Stimulated activated naive B cell treated with anti-CD40 and anti-IgM and Interleukin-4, amounts not matched to agents 10 μg/mL and 1 μg/mL and 100 μg/mL, for 72 hours (primary cell): Measurements from ENCODE around the gene MINDY3.
"Not testable (repeated sequence)": the region's sequence is repeated elsewhere in the genome, so short reads cannot be mapped to it uniquely, and the experiment has no call there.

Source experiments
- ATAC-seq, 2 donors: fragments of 150-1000 bp; cut with Tn5 transposase; replicated peaks; 2 replicates each; pipeline ENCODE4 v1.10.0; 2021; ENCODE audit warnings: moderate library complexity in 1 of 2
- DNase-seq: peaks from one replicate; pipeline ENCODE4 v3.0.0; 2021
- H3K27ac Mint-ChIP-seq: one replicate; pipeline ENCODE4 v1.8.0; 2022; ENCODE audit warnings: mild to moderate bottlenecking, mixed read lengths
- H3K27me3 Mint-ChIP-seq, 2 donors: one replicate each; pipeline ENCODE4 v1.8.0; 2022; ENCODE audit warnings: mixed read lengths in 2 of 2
- H3K36me3 Mint-ChIP-seq, 2 donors: one replicate each; pipeline ENCODE4 v1.8.0; 2022; ENCODE audit warnings: mixed read lengths in 2 of 2, mild to moderate bottlenecking in 1 of 2
- H3K4me1 Mint-ChIP-seq, 2 donors: one replicate each; pipeline ENCODE4 v1.8.0; 2022; ENCODE audit warnings: mixed read lengths in 2 of 2, mild to moderate bottlenecking in 1 of 2
- H3K4me3 Mint-ChIP-seq, 2 donors: one replicate each; pipeline ENCODE4 v1.8.0; 2022; ENCODE audit warnings: mild to moderate bottlenecking in 2 of 2, mixed read lengths in 2 of 2, moderate library complexity in 1 of 2
- H3K9me3 Mint-ChIP-seq, 2 donors: one replicate each; pipeline ENCODE4 v1.8.0; 2022; ENCODE audit warnings: mixed read lengths in 2 of 2, mild to moderate bottlenecking in 1 of 2

Gene MINDY3

DNA sequence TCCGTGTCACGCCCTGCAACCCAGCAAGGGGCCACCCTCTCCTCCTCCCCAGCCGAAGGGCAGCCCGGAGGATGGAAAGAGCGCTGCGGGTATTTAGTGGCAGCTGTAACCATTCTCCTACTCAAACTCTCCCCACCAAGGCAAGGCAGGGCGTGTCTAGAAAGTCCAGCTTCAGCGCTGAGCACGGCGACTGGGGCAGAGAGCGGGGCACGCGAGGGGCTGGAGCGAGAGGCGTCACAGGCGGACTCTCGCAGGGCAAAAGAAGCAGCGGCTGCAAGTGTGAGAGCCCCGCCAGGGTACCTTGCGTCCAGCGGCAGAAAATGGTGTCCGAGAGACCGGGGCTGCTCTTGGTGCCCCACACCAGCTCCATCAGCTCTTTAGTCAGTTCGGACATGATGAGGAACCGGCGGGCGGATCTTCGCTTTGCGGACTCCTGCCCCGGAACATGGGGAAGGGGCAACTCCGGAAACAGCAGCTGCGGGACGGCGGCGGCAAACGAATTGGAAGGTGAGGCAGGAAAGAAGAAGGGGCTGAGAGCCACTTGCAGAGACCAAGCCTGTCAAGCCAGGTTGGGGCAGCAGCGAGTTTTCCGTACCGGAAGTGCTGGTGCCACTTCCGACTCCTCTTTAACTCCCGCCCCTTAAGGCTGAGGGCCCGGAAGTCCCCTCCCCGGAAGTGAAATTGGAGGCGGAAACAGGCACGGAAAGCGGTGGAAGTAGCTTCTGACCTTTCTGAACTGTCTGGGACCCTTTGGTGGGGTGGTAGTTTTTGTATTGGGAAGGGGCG lies at the start of gene MINDY3:
MINDY3 (minus strand) TSS at position 602 of the 786 bp plus-strand sequence; CDS start at position 394, 208 bp downstream.
- peaks cover 3 to 13% of the 10 kb centered on the region in 2 donors for H3K36me3 Mint-ChIP-seq
- peak within 1 kb of the TSS; percentile 97 to 98 for H3K4me3 Mint-ChIP-seq
- H3K27me3 Mint-ChIP-seq = peaks cover 14 to 19% of the 10 kb centered on the region in 2 donors
- DNase-seq (peak; percentile 81), ATAC-seq (peak; percentile 96)
- peaks cover 0 to 3% of the 10 kb centered on the region in 2 donors for H3K9me3 Mint-ChIP-seq
- peak within 1 kb of the TSS; percentile 93 for H3K27ac Mint-ChIP-seq
- peaks cover 15 to 25% of the 10 kb centered on the region in 2 donors for H3K4me1 Mint-ChIP-seq

DNA sequence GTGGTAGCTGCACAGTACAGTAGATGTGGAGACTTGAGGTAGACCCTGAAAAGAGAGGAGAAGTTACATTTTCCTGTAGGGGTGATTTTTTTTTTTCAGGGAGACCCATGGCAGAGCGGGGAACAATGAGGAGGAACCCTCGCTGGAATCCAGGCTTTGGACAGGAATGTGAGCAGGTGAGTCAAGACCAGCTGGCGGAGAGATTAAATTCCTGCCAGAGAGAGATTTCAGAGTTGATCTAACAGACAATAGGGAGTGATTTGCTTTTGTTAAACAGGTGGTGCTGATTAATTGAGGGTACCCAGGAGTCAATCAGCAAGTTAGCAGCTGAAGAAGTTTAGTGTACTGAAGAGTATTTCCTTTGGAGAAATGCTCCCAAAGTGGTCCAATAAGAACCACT lies 41.6 kb upstream of the MINDY3 start:
- ATAC-seq (no peak), DNase-seq (no peak)
- Mint-ChIP-seq H3K27me3 (peaks cover 6 to 18% of the 10 kb centered on the region in 2 donors), H3K27ac (no peak overlapping the region), H3K36me3 (no peaks in the 10 kb centered on the region), H3K4me1 (no peaks in the 10 kb centered on the region), H3K9me3 (peaks cover 0 to 2% of the 10 kb centered on the region in 2 donors), H3K4me3 (no peak overlapping the region)

DNA sequence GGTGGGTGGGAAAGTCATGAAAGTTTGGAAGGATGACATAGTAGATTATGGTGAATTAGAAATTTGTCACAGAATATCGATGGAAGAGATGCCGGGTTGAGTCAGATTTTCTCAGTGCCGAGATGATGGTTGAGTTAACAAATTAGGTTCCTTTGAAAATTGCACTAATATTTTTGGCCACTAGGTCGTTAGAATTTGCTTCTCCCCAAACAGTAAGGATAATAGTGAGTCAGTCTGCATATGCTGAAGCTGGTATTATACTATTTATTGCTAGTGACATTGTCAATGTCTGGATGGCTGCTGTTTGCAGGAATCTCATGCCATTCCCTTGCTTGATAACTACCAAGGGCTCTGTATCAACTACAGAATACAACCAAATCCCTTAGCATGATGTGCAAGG lies 37.7 kb upstream of the MINDY3 start:
- Mint-ChIP-seq H3K4me3 (no peak overlapping the region), H3K9me3 (peaks cover 0 to 2% of the 10 kb centered on the region in 2 donors), H3K4me1 (no peaks in the 10 kb centered on the region), H3K27ac (no peak overlapping the region), H3K36me3 (no peaks in the 10 kb centered on the region), H3K27me3 (peaks cover 26 to 35% of the 10 kb centered on the region in 2 donors)
- ATAC-seq (no peak), DNase-seq (no peak)

DNA sequence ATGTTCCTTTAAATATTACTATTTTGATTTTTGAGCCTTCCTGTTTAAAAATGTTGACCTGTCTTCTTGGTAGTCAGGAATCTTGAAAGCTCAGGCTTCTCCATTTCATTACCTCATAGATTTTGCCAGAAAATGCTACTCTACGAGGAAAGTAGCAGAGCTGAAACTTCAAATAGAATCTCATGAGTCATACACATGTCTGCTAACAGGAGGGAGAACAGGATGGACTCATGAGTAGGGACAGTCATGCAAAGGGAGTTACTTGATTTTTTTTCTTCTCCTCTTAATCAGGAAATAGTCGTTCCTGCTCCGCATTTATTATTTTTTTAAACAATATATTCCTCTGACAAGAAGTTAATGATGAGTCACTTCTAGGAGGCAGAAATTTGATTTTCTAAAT lies 37.0 kb upstream of the MINDY3 start:
- H3K27ac Mint-ChIP-seq = no peak overlapping the region
- no peak overlapping the region for H3K4me3 Mint-ChIP-seq
- H3K4me1 Mint-ChIP-seq = no peaks in the 10 kb centered on the region
- peaks cover 0 to 2% of the 10 kb centered on the region in 2 donors for H3K9me3 Mint-ChIP-seq
- no peak for ATAC-seq
- DNase-seq = no peak
- H3K27me3 Mint-ChIP-seq = peaks cover 26 to 40% of the 10 kb centered on the region in 2 donors
- H3K36me3 Mint-ChIP-seq = no peaks in the 10 kb centered on the region

DNA sequence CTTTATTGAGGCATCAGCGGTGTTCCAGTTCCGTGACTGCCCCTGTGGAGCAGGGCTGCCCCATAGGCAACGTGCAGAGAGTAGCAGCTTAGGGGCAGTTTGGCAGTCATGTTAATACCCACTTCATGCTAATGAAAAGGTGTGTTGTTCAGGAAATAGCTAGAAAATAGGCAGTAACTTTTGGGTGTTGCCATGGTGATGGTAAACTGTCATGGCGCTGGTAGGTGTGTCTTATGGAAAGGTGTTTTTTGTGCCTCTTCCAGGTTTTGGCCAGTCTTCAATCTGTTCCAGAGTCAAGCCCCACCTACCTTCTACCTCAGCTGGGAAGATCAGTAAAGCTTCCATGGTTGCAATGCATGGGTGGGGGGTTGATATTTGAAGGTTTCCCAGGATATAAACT lies 36.3 kb upstream of the MINDY3 start:
- Mint-ChIP-seq H3K9me3 (peaks cover 0 to 2% of the 10 kb centered on the region in 2 donors), H3K27me3 (peaks cover 26 to 37% of the 10 kb centered on the region in 2 donors), H3K4me3 (no peak overlapping the region), H3K4me1 (no peaks in the 10 kb centered on the region), H3K36me3 (no peaks in the 10 kb centered on the region), H3K27ac (no peak overlapping the region)
- ATAC-seq (no peak), DNase-seq (no peak)

DNA sequence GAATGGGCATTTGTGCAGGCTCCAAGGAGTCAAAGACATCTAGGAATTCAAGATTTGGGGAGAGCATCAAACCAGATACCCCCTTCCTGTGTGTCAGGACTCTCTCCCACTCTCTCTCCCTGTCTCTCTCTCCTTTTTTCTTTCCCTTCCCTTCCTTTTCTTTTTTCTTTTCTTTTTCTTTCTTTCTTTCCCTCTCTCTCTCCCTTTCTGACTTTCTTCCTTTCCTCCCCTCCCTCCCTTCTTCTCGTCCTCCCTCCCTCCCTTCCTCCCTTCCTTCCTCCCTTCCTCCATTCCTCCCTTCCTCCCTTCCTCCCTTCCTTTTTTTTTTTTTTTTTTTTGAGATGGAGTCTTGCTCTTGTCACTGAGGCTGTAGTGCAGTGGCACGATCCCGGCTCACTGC lies 24.1 kb upstream of the MINDY3 start:
- no peak for ATAC-seq
- Mint-ChIP-seq H3K27me3 (peaks cover 26 to 73% of the 10 kb centered on the region in 2 donors), H3K4me1 (no peaks in the 10 kb centered on the region), H3K4me3 (no peak overlapping the region), H3K36me3 (no peaks in the 10 kb centered on the region), H3K9me3 (no peaks in the 10 kb centered on the region), H3K27ac (no peak overlapping the region)
- DNase-seq = no peak

DNA sequence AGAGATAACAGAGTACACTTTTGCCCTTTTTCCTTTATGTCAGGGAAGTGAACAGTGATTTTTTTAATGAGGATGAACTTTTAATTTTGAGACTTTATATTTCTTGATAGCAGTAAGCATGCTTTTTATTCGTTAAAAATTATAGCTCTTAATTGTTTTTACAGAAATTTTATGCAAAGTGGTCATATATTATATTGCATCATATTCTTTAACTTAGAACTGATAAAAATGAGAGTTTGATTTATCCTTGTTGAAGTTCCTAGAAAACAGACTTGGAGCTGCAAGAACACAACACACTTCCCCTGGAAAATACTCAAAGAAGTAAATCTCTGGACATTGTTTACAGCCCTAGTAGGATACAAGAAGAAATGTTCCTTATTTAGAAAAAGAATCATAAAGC lies 21.2 kb upstream of the MINDY3 start:
- H3K27ac Mint-ChIP-seq = no peak overlapping the region
- DNase-seq = no peak
- no peaks in the 10 kb centered on the region for H3K36me3 Mint-ChIP-seq
- H3K4me1 Mint-ChIP-seq = no peaks in the 10 kb centered on the region
- H3K27me3 Mint-ChIP-seq = peaks cover 30 to 71% of the 10 kb centered on the region in 2 donors
- no peak for ATAC-seq
- no peak overlapping the region for H3K4me3 Mint-ChIP-seq
- no peaks in the 10 kb centered on the region for H3K9me3 Mint-ChIP-seq

DNA sequence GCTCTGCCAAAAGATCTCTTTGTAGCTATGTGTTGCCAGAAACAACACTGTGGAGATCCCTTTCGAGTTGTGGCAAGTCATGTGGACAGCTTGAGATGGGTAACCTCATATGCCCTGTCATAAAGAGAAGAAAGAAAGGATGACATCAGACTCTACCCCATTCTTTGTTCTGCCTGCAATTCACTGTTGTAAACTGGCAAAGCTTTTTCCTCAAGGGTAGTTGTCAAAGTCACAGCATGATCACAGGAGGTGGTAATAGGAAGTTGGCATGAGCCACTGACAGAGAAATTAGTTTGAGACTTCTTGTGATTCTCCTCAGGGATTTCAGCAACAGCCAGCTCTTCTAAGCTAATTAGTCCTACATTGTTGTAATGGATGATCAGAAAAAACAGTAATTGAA lies 19.4 kb upstream of the MINDY3 start:
- Mint-ChIP-seq H3K27ac (no peak overlapping the region), H3K27me3 (peaks cover 43 to 73% of the 10 kb centered on the region in 2 donors)
- no peak for ATAC-seq

DNA sequence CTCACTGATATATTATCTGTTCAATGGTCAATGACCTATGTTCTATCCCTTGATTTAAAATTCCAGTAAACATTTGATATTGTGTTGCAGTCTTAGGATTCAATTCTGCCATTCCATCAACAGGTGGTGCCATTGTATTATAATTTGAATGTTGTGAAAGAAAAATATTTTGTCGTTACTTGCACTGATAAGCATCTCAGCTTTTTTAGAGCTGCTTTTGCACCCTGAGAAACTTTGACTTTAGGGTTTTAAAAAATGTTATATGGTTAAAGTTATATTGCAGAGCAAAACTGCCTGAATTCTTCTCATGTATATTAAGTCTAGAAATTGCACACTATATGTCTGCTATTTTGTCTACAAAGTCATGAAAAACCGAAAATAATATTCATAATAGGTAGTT lies 18.8 kb upstream of the MINDY3 start:
- Mint-ChIP-seq H3K4me3 (no peak overlapping the region), H3K27ac (no peak overlapping the region), H3K36me3 (peaks cover 0 to 2% of the 10 kb centered on the region in 2 donors), H3K9me3 (no peaks in the 10 kb centered on the region), H3K27me3 (peaks cover 49 to 73% of the 10 kb centered on the region in 2 donors), H3K4me1 (no peaks in the 10 kb centered on the region)
- no peak for ATAC-seq
- no peak for DNase-seq

More for the DNA sequence above, 19.4 kb upstream of the MINDY3 start:
- Mint-ChIP-seq H3K4me1 (no peaks in the 10 kb centered on the region), H3K9me3 (no peaks in the 10 kb centered on the region), H3K36me3 (no peaks in the 10 kb centered on the region), H3K4me3 (no peak overlapping the region)
- no peak for DNase-seq

DNA sequence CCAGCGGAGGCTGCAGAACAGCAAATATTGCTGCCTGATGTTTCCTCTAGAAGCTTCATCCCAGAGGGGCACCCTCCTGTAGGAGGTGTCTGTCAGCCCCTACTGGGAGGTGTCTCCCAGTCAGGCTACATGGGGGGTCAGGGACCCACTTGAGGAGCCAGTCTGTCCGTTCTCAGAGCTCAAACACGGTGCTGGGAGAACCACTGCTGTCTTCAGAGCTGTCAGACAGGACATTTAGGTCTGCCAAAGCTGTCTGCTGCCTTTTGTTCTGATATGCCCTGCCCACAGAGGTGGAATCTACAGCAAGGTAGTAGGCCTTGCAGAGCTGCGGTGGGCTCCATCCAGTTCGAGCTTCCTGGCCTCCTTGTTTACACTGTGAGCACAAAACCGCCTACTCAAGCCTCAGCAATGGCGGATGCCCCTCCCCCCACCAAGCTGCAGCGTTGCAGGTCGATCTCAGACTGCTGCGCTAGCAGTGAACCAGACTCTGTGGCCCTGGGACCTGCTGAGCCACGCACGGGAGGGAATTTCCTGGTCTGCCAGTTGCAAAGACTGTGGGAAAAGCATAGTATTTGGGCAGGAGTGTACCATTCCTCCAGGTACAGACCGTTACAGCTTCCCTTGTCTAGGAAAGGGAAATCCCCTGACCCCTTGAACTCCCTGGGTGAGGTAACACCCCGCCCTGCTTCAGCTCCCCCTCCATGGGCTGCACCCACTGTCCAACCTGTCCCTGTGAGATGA lies 17.7 kb upstream of the MINDY3 start:
- peaks cover 57 to 75% of the 10 kb centered on the region in 2 donors for H3K27me3 Mint-ChIP-seq
- no peak overlapping the region for H3K27ac Mint-ChIP-seq
- peaks cover 2 to 9% of the 10 kb centered on the region in 2 donors for H3K9me3 Mint-ChIP-seq
- ATAC-seq (no peak), DNase-seq (no peak)
- no peak overlapping the region for H3K4me3 Mint-ChIP-seq
- H3K4me1 Mint-ChIP-seq = no peaks in the 10 kb centered on the region
- H3K36me3 Mint-ChIP-seq = peaks cover 3 to 4% of the 10 kb centered on the region in 2 donors

DNA sequence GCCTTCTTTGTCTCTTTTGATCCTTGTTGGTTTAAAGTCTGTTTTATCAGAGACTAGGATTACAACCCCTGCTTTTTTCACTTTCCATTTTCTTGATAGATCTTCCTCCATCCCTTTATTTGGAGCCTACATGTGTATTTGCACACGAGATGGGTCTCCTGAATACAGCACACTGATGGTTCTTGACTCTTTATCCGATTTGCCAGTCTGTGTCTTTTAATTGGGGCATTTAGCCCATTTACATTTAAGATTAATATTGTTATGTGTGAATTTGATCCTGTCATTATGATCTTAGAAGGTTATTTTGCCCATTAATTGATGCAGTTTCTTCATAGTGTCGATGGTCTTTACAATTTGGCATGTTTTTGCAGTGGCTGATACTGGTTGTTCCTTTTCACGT lies 16.0 kb upstream of the MINDY3 start:
- H3K4me3 Mint-ChIP-seq, DNase-seq, ATAC-seq, H3K4me1 Mint-ChIP-seq, H3K27ac Mint-ChIP-seq, H3K9me3 Mint-ChIP-seq, H3K36me3 Mint-ChIP-seq: not testable (repeated sequence)
- H3K27me3 Mint-ChIP-seq = peaks cover 58 to 76% of the 10 kb centered on the region in 2 donors

DNA sequence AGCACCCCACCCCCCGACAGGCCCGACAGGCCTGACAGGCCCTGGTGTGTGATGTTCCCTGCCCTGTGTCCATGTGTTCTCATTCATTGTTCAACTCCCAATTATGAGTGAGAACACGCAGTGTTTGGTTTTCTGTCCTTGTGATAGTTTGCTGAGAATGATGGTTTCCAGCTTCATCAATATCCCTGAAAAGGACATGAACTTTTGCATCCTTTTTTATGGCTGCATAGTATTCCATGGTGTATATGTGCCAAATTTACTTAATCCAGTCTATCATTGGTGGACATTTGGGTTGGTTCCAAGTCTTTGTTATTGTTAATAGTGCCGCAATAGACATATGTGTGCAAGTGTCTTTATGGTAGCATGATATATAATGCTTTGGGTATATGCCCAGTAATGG lies 12.3 kb upstream of the MINDY3 start:
- peaks cover 69 to 87% of the 10 kb centered on the region in 2 donors for H3K27me3 Mint-ChIP-seq
- not testable (repeated sequence) for H3K27ac Mint-ChIP-seq, H3K4me3 Mint-ChIP-seq, ATAC-seq, H3K9me3 Mint-ChIP-seq, DNase-seq, H3K4me1 Mint-ChIP-seq, H3K36me3 Mint-ChIP-seq

DNA sequence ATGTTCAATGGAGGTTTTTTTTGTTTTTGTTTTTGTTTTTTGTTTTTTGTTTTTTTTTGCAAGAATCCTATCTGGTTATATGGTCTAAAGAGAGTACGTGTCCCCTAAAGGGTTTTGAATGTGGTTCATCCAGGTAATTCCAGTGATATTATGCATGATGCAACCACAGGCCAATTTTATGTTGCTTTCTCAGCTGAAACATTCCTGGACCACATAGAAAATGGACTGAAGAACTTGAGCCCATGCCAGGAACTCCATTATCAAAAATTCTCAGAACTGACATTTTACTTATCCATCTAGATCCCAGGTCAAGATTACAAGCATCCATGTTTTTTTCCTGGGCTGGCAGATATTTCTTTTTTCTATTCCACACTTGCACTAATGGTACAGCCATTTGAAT lies 11.5 kb upstream of the MINDY3 start:
- Mint-ChIP-seq H3K4me3 (no peak overlapping the region), H3K27ac (no peak overlapping the region), H3K27me3 (peaks cover 71 to 87% of the 10 kb centered on the region in 2 donors), H3K4me1 (no peaks in the 10 kb centered on the region), H3K9me3 (peaks cover 2 to 9% of the 10 kb centered on the region in 2 donors), H3K36me3 (peaks cover 3 to 4% of the 10 kb centered on the region in 2 donors)
- ATAC-seq (no peak), DNase-seq (no peak)

DNA sequence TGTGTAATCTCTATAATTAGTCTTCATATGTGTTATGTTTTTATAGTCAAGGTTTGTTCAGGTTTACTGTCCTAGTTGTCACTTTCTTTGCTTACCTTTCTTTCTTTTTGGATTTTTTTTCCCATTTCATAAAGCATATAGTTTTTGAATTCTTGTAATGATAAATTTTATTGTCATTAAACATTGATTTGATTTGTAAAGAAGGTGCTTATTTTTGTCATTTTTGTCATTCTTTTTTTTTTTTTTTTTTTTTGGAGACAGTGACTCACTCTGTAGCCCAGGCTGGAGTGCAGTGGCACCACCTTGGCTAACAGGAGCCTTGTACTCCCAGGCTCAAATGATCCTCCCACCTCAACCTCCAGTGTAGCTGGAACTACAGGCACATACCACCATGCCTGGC lies 9.6 kb upstream of the MINDY3 start:
- peaks cover 5 to 13% of the 10 kb centered on the region in 2 donors for H3K9me3 Mint-ChIP-seq
- ATAC-seq (no peak), DNase-seq (no peak)
- H3K36me3 Mint-ChIP-seq = peaks cover 5 to 8% of the 10 kb centered on the region in 2 donors
- H3K4me1 Mint-ChIP-seq = no peaks in the 10 kb centered on the region
- peaks cover 66 to 84% of the 10 kb centered on the region in 2 donors for H3K27me3 Mint-ChIP-seq
- no peak overlapping the region for H3K27ac Mint-ChIP-seq
- no peak overlapping the region for H3K4me3 Mint-ChIP-seq

DNA sequence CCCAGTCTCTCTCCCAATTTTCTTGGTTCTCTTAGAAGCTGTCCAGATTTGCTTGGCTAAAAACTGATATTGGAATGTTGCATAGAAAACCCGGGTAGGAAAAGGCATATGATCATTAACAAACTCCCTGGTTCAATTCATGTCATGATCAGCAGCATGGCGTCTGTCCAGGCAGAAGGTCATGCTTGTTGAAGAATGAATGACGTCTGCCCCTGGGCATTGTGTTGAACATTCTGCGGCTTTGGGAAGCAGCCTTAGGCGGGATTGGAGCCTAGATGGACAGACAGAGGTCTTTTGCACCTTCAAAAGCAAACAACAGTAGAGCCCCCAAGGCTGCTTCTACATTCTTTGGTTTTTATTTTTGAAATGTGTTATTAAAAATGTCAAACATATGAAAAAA lies 7.7 kb upstream of the MINDY3 start:
- Mint-ChIP-seq H3K9me3 (peaks cover 4 to 6% of the 10 kb centered on the region in 2 donors), H3K27me3 (peaks cover 59 to 82% of the 10 kb centered on the region in 2 donors), H3K4me3 (no peak overlapping the region), H3K27ac (no peak overlapping the region), H3K4me1 (no peaks in the 10 kb centered on the region), H3K36me3 (peaks cover 2 to 5% of the 10 kb centered on the region in 2 donors)
- ATAC-seq = no peak
- DNase-seq = no peak
